Measurements from ENCODE around the gene BSN. TPM values are rescaled to one million over a fixed set of nuclear protein-coding genes. Genes with fewer than 3 reads are reported as not detected.

BSN gene
- total RNA-seq, 2 experiments from 2014 or later = 0.03 to 0.27 TPM

- peak; percentile 98 for DNase-seq (ENCODE audit: low spot score)
- no peak for TF ChIP-seq EZH2phosphoT487 (IDR thresholded peaks at IDR 0.05; ENCODE audit: borderline replicate concordance, low read depth, low read length)
- Histone ChIP-seq H3K9me2 (ENCODE audit: insufficient read depth, low read length) (no peaks in the 10 kb centered on the region), H3K27ac (ENCODE audit: low read depth, low read length, poor library complexity, severe bottlenecking) (peak within 1 kb of the TSS; percentile 84), H3K4me1 (ENCODE audit: insufficient read depth, low read length, poor library complexity, severe bottlenecking) (peaks cover 17% of the 10 kb centered on the region), H3K4me2 (ENCODE audit: low read length) (peak within 1 kb of the TSS; percentile 83), H3K79me2 (ENCODE audit: insufficient read depth, low read depth, low read length) (peaks cover 8% of the 10 kb centered on the region; the same call in 1 of the 2 replicates), H4K20me1 (ENCODE audit: insufficient read depth, low read length) (no peaks in the 10 kb centered on the region), H3K4me3 (ENCODE audit: low read depth, low read length, poor library complexity, severe bottlenecking) (peak within 1 kb of the TSS; percentile 89), H3K9me3 (ENCODE audit: low read length) (no peaks in the 10 kb centered on the region), H2AFZ (ENCODE audit: low read length) (peak within 1 kb of the TSS; percentile 53; the same call in 1 of the 2 replicates), H3K36me3 (ENCODE audit: insufficient read depth, low read length) (peaks cover 32% of the 10 kb centered on the region)
- ChIA-PET POLR2A (interaction anchor here (1.1 to 2.8 kb wide), 2 partner anchors 134 to 334 kb away, joined by 6 to 18 read pairs; partner anchors contain the start of gene USP4), CTCF (ENCODE audit: unreplicated experiment) (interaction anchor here (1.4 kb wide), 1 partner anchor 134 kb away, joined by 10 read pairs; no protein-coding TSS in a partner anchor)
- no TSS peak for BruUV-seq (replicated peaks)
- intact Hi-C loops (cut with micrococcal nuclease; ENCODE audit: unreplicated experiment) = loop anchor here (2.0 to 5.0 kb wide), 4 partner anchors 203 to 653 kb away; partner anchors contain the start of genes DAG1, QRICH1 and USP4
Observed at GRCh38 chr3:49673715-49674496, 119.6 kb downstream of the BSN start, which contains the start of gene APEH. Gene APEH (plus strand): TSS chr3:49674351. CDS start chr3:49674402, 51 bp downstream.

GRCh38 chr3:49674497-49674983 is 120.3 kb downstream of the BSN start:
- intact Hi-C loops (cut with micrococcal nuclease; ENCODE audit: unreplicated experiment) = loop anchor here (2.0 to 5.0 kb wide), 4 partner anchors 204 to 654 kb away; partner anchors contain the start of genes DAG1, QRICH1 and USP4
- peak overlapping the region; percentile 82 for H3K4me2 ChIP-seq (ENCODE audit: low read length)
- H2AFZ ChIP-seq (ENCODE audit: low read length) = peak overlapping the region; percentile 26; the same call in 1 of the 2 replicates
- peak overlapping the region; percentile 84 for H3K27ac ChIP-seq (ENCODE audit: low read depth, low read length, poor library complexity, severe bottlenecking)
- CTCF ChIA-PET (ENCODE audit: unreplicated experiment) = no interaction called here
- peaks cover 17% of the 10 kb centered on the region for H3K4me1 ChIP-seq (ENCODE audit: insufficient read depth, low read length, poor library complexity, severe bottlenecking)
- POLR2A ChIA-PET = no interaction called here
- BruUV-seq (replicated peaks) = no TSS peak
- no peaks in the 10 kb centered on the region for H4K20me1 ChIP-seq (ENCODE audit: insufficient read depth, low read length)
- peaks cover 38% of the 10 kb centered on the region for H3K36me3 ChIP-seq (ENCODE audit: insufficient read depth, low read length)
- DNase-seq (ENCODE audit: low spot score) = no peak
- H3K9me3 ChIP-seq (ENCODE audit: low read length) = no peaks in the 10 kb centered on the region
- TF ChIP-seq CTCF (conservative IDR thresholded peaks at IDR 0.05; ENCODE audit: low read length) (no peak), EZH2phosphoT487 (IDR thresholded peaks at IDR 0.05; ENCODE audit: borderline replicate concordance, low read depth, low read length) (no peak)
- no peaks in the 10 kb centered on the region for H3K9me2 ChIP-seq (ENCODE audit: insufficient read depth, low read length)
- H3K4me3 ChIP-seq (ENCODE audit: low read depth, low read length, poor library complexity, severe bottlenecking) = peak overlapping the region; percentile 89
- H3K79me2 ChIP-seq (ENCODE audit: insufficient read depth, low read depth, low read length) = peaks cover 8% of the 10 kb centered on the region; the same call in 1 of the 2 replicates

- no peak for DNase-seq (ENCODE audit: low spot score)
Observed at GRCh38 chr3:49675912-49676311, 121.6 kb downstream of the BSN start.

More at GRCh38 chr3:49675912-49676311, 121.6 kb downstream of the BSN start:
- no peaks in the 10 kb centered on the region for H3K9me2 ChIP-seq (ENCODE audit: insufficient read depth, low read length)
- no peak overlapping the region for H3K27ac ChIP-seq (ENCODE audit: low read depth, low read length, poor library complexity, severe bottlenecking)
- H2AFZ ChIP-seq (ENCODE audit: low read length) = no peak overlapping the region
- no peaks in the 10 kb centered on the region for H4K20me1 ChIP-seq (ENCODE audit: insufficient read depth, low read length)
- H3K4me1 ChIP-seq (ENCODE audit: insufficient read depth, low read length, poor library complexity, severe bottlenecking) = peaks cover 17% of the 10 kb centered on the region
- no peaks in the 10 kb centered on the region for H3K9me3 ChIP-seq (ENCODE audit: low read length)
- H3K79me2 ChIP-seq (ENCODE audit: insufficient read depth, low read depth, low read length) = peaks cover 8% of the 10 kb centered on the region; the same call in 1 of the 2 replicates
- no peak for TF ChIP-seq EZH2phosphoT487 (IDR thresholded peaks at IDR 0.05; ENCODE audit: borderline replicate concordance, low read depth, low read length)
- TF ChIP-seq CTCF (conservative IDR thresholded peaks at IDR 0.05; ENCODE audit: low read length) = no peak
- TSS peak; percentile 54 for BruUV-seq (replicated peaks)
- ChIA-PET POLR2A (interaction anchor here (0.6 kb wide), 1 partner anchor 413 kb away, joined by 3 read pairs; no protein-coding TSS in a partner anchor), CTCF (ENCODE audit: unreplicated experiment) (no interaction called here)
- no peak overlapping the region for H3K4me3 ChIP-seq (ENCODE audit: low read depth, low read length, poor library complexity, severe bottlenecking)
- no peak overlapping the region for H3K4me2 ChIP-seq (ENCODE audit: low read length)
- intact Hi-C loops (cut with micrococcal nuclease; ENCODE audit: unreplicated experiment) = loop anchor here (2.0 kb wide), 2 partner anchors 205 to 655 kb away; partner anchors contain the start of gene DAG1
- H3K36me3 ChIP-seq (ENCODE audit: insufficient read depth, low read length) = peaks cover 52% of the 10 kb centered on the region

Data from OCI-LY7 (cell line).